ENCODE data around the gene PRDM5.

DNA sequence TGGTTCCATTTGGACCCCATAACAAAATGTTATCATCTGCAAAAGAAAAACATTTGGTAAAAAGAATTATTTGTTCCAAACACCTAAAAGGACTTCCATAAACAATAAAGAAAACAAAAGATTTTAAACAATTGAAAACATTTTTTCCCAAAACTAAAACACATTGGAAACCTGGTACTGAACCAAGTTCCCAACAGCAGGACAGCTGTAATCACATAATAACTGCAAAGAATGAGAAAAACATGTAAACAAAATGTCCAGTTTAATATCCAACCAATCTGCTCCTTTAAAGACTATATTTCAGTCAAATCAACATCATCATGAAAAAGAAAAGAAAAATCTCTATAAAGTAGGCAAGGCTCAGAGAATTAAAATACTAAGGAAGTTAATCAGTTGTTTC is 36.3 kb downstream of the PRDM5 start:
- TF ChIP-seq POLR2A (IDR thresholded peaks at IDR 0.05; ENCODE audit: low read depth, low read length) (no peak), TAF1 (IDR thresholded peaks at IDR 0.05; ENCODE audit: low read depth, low read length) (no peak), POLR2AphosphoS5 (IDR thresholded peaks at IDR 0.05; ENCODE audit: low read depth, low read length) (no peak)

All from GM12891 (cell line).